Esophagus muscularis mucosa (tissue), 4 donors: Measurements from ENCODE around the gene PRRX2.

Experiments used
- CTCF ChIP-seq, 3 experiments: fragments of 200-600 bp in 2 of 3; fragments of 450-650 bp in 1 of 3; sonication (generic) in 2 of 3; IDR thresholded peaks; one replicate each; pipeline ENCODE4 v1.5.1; 2017 to 2019; ENCODE audit warnings: antibody characterized with exemption in 3 of 3, mild to moderate bottlenecking in 2 of 3, moderate library complexity in 1 of 3
- EP300 ChIP-seq: sonication (generic); formaldehyde crosslinking; IDR thresholded peaks from one replicate; pipeline ENCODE4 v1.6.1; 2017; ENCODE audit warnings: antibody characterized with exemption
- POLR2A ChIP-seq: fragments of 450-650 bp; IDR thresholded peaks from one replicate; pipeline ENCODE4 v1.6.1; 2017; ENCODE audit warnings: antibody characterized with exemption, moderate library complexity, mild to moderate bottlenecking, low read depth
- POLR2AphosphoS5 ChIP-seq, 2 donors: sonication (generic); formaldehyde crosslinking; IDR thresholded peaks; one replicate each; pipeline ENCODE4 v1.6.1; 2017; ENCODE audit warnings: antibody characterized with exemption in 2 of 2

- TF ChIP-seq EP300, result no peak
- no peak for TF ChIP-seq CTCF (IDR thresholded peaks at IDR 0.05)
- TF ChIP-seq POLR2A, result no peak
- TF ChIP-seq POLR2AphosphoS5 (IDR thresholded peaks at IDR 0.05), result no peak
These were observed 44.7 kb downstream of the PRRX2 start for GRCh38 chr9:129710169-129710453.
